Left ventricle myocardium inferior (tissue), 1 donor: ENCODE results near the gene INO80D. TPM values are rescaled to one million over a fixed set of nuclear protein-coding genes. Genes with fewer than 3 reads are reported as not detected.

Experiments used
- DNase-seq: peaks from one replicate; pipeline ENCODE4 v3.0.0-alpha.2; 2020
- H3K27ac ChIP-seq: fragments of 200-600 bp; replicated peaks from 2 replicates; pipeline ENCODE4 v1.8.0; 2021
- H3K27me3 ChIP-seq: fragments of 200-600 bp; 2 replicates; pipeline ENCODE4 v1.8.0; 2021; ENCODE audit warnings: low read depth
- H3K36me3 ChIP-seq: fragments of 200-600 bp; 2 replicates; pipeline ENCODE4 v1.8.0; 2021
- H3K4me1 ChIP-seq: fragments of 200-600 bp; 2 replicates; pipeline ENCODE4 v1.8.0; 2021
- H3K4me3 ChIP-seq: fragments of 200-600 bp; 2 replicates; pipeline ENCODE4 v1.8.0; 2021; ENCODE audit warnings: mild to moderate bottlenecking, moderate library complexity
- H3K9me3 ChIP-seq: fragments of 200-600 bp; replicated peaks from 2 replicates; pipeline ENCODE4 v1.8.0; 2021
- intact Hi-C: fragments of 100-400 bp; cut with micrococcal nuclease; formaldehyde crosslinking; loops from one replicate; pipeline ENCODE4 v1.11.0; 2022
- total RNA-seq: library from RNA; stranded (reverse); fragmentation: NEBNext Ultra II Directional; extraction: Animal tissue kit (Norgen Biotek cat#: 25700); gene quantifications from one replicate; pipeline ENCODE4 v1.2.1, GENCODE V29; 2021
- TF ChIP-seq, protein P1 (sequence below): fragments of 200-600 bp; IDR thresholded peaks from 2 replicates; pipeline ENCODE4 v1.8.0; 2021; ENCODE audit warnings: antibody characterized with exemption, mild to moderate bottlenecking, borderline replicate concordance
- donor health status: DM: no; HTN: yes; CAD: no; lungs with severe emphysema.

The INO80D gene
- total RNA-seq, 1 donor from 2014 or later, result 12.8 TPM

DNA sequence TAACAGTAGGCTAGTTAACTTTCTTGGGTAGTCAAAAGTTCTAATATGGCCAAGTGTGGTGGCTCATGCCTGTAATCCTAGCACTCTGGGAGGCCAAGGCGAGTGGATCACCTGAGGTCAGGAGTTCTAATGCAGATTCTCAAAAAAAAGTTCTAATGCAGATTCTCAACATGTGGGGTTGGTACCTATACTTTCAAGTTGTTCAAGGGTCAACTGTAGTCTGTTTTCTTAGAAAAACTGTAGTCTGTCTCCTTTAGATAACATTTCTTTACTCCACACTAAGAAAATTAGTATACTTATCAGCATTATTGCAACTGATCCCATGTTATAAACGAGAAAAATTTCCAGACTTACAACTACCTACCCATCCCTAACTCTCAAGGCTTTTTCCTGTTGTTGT is 16.6 kb downstream of the INO80D start:
- Histone ChIP-seq H3K27ac (no peak overlapping the region), H3K27me3 (no peaks in the 10 kb centered on the region), H3K36me3 (no peaks in the 10 kb centered on the region), H3K9me3 (no peaks in the 10 kb centered on the region), H3K4me1 (peaks cover 15% of the 10 kb centered on the region), H3K4me3 (no peak overlapping the region)
- intact Hi-C loops, result no loop called here
- TF ChIP-seq, protein P1, sequence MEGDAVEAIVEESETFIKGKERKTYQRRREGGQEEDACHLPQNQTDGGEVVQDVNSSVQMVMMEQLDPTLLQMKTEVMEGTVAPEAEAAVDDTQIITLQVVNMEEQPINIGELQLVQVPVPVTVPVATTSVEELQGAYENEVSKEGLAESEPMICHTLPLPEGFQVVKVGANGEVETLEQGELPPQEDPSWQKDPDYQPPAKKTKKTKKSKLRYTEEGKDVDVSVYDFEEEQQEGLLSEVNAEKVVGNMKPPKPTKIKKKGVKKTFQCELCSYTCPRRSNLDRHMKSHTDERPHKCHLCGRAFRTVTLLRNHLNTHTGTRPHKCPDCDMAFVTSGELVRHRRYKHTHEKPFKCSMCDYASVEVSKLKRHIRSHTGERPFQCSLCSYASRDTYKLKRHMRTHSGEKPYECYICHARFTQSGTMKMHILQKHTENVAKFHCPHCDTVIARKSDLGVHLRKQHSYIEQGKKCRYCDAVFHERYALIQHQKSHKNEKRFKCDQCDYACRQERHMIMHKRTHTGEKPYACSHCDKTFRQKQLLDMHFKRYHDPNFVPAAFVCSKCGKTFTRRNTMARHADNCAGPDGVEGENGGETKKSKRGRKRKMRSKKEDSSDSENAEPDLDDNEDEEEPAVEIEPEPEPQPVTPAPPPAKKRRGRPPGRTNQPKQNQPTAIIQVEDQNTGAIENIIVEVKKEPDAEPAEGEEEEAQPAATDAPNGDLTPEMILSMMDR, result no peak
- DNase-seq, result no peak

DNA sequence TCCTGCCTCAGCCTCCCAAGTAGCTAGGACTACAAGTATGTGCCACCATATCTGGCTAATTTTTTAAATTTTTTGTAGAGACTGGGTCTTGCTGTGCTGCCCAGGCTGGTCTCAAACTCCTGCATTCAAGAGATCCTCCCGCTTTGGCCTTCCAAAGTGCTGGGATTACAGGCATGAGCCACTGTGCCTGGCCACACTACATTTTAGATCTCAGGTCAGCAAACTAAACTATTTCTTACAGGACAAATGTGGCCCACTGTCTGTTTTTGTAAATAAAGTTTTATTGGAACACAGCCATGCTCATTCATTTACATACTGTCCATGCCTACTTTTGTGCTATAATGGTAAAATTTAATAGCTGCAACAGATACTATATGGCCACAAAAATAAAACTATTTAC is 17.8 kb downstream of the INO80D start:
- Histone ChIP-seq H3K27me3 (no peaks in the 10 kb centered on the region), H3K4me1 (peaks cover 15% of the 10 kb centered on the region), H3K36me3 (no peaks in the 10 kb centered on the region), H3K4me3 (no peak overlapping the region), H3K9me3 (no peaks in the 10 kb centered on the region), H3K27ac (no peak overlapping the region)
- no peak for DNase-seq
- intact Hi-C loops, result no loop called here
- TF ChIP-seq, protein P1, result no peak

DNA sequence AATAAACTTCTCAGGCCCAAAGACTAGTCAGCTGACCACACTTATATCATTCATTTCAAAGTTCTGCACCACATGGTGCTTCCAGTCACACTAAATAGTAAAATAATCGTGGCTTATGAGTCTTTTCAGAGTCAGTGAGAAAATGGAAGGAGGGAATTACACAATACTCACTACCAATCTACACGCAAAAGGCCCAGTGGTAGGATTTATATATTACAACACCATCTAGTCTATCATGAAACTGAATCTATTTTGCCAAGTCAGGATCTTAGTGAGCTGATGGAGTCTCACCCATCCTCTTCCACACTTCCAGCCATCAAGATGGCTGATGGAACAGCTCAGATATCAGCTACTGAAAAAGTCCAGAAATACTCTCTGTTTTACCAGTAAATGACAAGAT is 21.9 kb downstream of the INO80D start:
- intact Hi-C loops, result no loop called here
- TF ChIP-seq, protein P1, result no peak
- Histone ChIP-seq H3K4me3 (no peak overlapping the region), H3K27ac (no peak overlapping the region), H3K36me3 (peaks cover 20% of the 10 kb centered on the region), H3K9me3 (no peaks in the 10 kb centered on the region), H3K27me3 (no peaks in the 10 kb centered on the region), H3K4me1 (no peaks in the 10 kb centered on the region)
- DNase-seq, result no peak

DNA sequence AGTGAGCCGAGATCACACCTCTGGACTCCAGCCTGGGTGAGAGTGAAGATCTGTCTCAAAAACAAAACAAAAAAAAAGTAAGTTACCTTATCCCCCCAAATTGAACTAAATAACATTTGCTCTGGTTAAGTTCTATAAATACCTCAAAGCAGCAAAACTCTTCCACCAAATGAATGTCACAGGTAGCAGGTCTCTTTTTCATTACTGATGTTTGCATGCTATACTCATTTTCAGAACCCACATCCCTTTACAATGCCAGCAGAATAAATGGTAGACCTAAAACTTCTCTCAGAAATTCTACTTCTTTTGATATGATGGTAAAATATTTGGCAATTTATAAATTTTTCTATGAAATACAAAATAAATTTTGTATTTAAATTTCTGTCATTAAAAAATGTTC is 22.3 kb downstream of the INO80D start:
- Histone ChIP-seq H3K9me3 (no peaks in the 10 kb centered on the region), H3K4me3 (no peak overlapping the region), H3K27ac (no peak overlapping the region), H3K27me3 (no peaks in the 10 kb centered on the region), H3K36me3 (peaks cover 23% of the 10 kb centered on the region), H3K4me1 (no peaks in the 10 kb centered on the region)
- no peak for DNase-seq
- TF ChIP-seq, protein P1, result no peak
- intact Hi-C loops, result no loop called here

DNA sequence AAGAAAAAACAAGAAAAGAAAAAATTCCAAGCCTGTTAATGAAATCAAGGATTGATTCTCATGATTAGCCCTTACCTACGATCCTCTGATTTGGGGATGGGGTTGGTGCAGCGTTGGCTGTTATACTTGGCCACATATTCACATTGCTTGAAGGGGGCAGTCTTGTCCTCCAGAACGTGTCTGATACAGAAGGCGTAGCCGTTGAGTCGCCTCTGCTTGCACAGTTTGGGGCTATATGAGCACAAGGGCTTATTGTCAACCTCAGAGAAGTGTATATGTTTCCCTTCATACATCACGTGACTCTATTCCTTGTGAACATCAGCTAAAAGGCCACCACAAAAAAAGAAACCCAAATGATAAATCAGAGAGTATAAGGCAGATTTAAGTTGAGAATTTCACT is 23.2 kb downstream of the INO80D start:
- intact Hi-C loops, result no loop called here
- TF ChIP-seq, protein P1, result no peak
- no peak for DNase-seq

DNA sequence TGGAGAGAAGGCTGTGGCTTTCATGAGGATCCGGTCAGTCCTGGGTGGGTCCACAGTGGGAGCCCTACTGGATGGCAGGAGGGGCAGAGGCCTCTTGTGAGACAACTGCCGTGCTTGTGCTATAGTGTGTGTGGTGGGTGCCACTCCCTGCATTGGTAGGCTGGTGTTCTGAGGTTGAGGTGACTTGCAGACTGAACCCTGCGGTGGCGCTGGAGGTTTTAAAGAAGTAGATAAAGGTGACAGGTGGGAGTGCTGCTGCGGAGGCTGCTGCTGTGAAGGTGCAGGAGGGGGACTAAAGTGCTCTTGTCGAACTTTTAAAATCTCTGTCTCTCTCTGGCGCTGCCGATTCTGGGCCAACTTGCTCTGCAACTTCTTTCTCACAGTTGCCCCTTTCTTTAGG is 29.7 kb downstream of the INO80D start:
- TF ChIP-seq, protein P1, result no peak
- Histone ChIP-seq H3K4me1 (peaks cover 9% of the 10 kb centered on the region), H3K9me3 (no peaks in the 10 kb centered on the region), H3K4me3 (no peak overlapping the region), H3K27me3 (no peaks in the 10 kb centered on the region), H3K27ac (no peak overlapping the region), H3K36me3 (peaks cover 49% of the 10 kb centered on the region)
- intact Hi-C loops, result no loop called here
- DNase-seq, result no peak

More for the DNA sequence above, 23.2 kb downstream of the INO80D start:
- no peak overlapping the region for H3K27ac ChIP-seq
- H3K4me1 ChIP-seq, result no peaks in the 10 kb centered on the region
- no peaks in the 10 kb centered on the region for H3K9me3 ChIP-seq
- H3K4me3 ChIP-seq, result no peak overlapping the region
- H3K27me3 ChIP-seq, result no peaks in the 10 kb centered on the region
- peaks cover 26% of the 10 kb centered on the region for H3K36me3 ChIP-seq
